Motor neuron (in vitro differentiated cells): ENCODE data around the gene EEIG1. TPM values are rescaled to one million over a fixed set of nuclear protein-coding genes. Genes with fewer than 3 reads are reported as not detected.

Source experiments
- ATAC-seq, 8 experiments: fragments of 200-7000 bp; cut with Tn5 transposase; replicated peaks in 6 of 8; 2 replicates each; pipeline ENCODE4 v1.8.0; 2021; ENCODE audit warnings: mild to moderate bottlenecking in 8 of 8, moderate library complexity in 8 of 8
- H3K27ac ChIP-seq, 2 donors: fragments of 250-450 bp; sonication (Bioruptor Pico); 2 replicates each; pipeline ENCODE4 v1.9.0; 2021; ENCODE audit warnings: antibody characterized with exemption in 2 of 2, mild to moderate bottlenecking in 2 of 2, moderate library complexity in 1 of 2
- H3K4me1 ChIP-seq, 2 donors: fragments of 250-450 bp; sonication (Bioruptor Pico); replicated peaks in 1 of 2; 2 replicates each; pipeline ENCODE4 v1.6.1; 2021; ENCODE audit warnings: antibody characterized with exemption in 2 of 2, mild to moderate bottlenecking in 2 of 2, moderate library complexity in 1 of 2
- H3K4me3 ChIP-seq, 5 donors: fragments of 250-450 bp; sonication (Bioruptor Pico); 2 replicates each; pipeline ENCODE4 v1.9.0; 2021; ENCODE audit warnings: antibody characterized with exemption in 5 of 5, mild to moderate bottlenecking in 5 of 5, moderate library complexity in 4 of 5
- WGBS, 10 experiments: fragments of 450-650 bp; shearing (Covaris generic); methylation state at CpG; one replicate each; pipeline ENCODE4 v1.0.0; 2022; 5-methylcytosine and 5-hydroxymethylcytosine counted together
- in situ Hi-C, 9 experiments: fragments of 400-800 bp; cut with MboI; loops; one replicate each; pipeline ENCODE4 v1.15.0; 2021; ENCODE audit warnings: low sequenced_read_pairs in 9 of 9, low pct_unique_long_range_greater_than_20kb in 2 of 9; ENCODE audit not compliant: unreplicated experiment in 9 of 9
- total RNA-seq, 8 experiments: library from RNA; unstranded; fragments of 300-600 nt; gene quantifications; 2 replicates each; pipeline versions ENCODE4 v1.2.3 to v1.2.4, GENCODE V29; 2022

EEIG1 gene
- total RNA-seq, 8 experiments from 2014 or later, result 4.7 to 29.8 (median 13.3) TPM

DNA sequence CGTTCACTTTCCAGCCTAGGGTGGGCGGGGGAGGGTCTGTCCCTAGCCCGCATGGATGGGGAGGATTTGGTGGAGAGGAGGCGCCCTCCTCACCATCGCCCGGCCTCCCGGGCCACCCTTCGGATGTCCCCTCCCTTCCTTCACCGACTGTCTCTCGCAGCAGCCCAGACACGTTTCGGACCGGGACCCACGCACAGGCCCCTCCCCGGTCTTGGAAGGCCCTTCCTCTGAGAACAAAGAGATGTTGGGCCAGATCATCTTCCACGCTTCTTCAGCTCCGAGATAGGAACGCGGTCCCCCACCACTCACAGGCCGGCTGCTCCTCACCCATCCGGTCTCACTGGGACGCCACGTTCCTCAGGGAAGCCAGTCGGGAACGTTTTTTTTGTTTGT, 42.5 kb downstream of the EEIG1 start:
- Histone ChIP-seq H3K4me1 (peaks cover 9 to 18% of the 10 kb centered on the region in 2 donors), H3K4me3 (no peak overlapping the region), H3K27ac (no peak overlapping the region)
- WGBS, 10 experiments, result 10 to 84% (median 66%) methylated on average over 2 to 9 of the region's 25 CpGs; no CpG with 5 or more reads in 6 of the 10 experiments
- in situ Hi-C loops, result loop anchor here in 2 of 9 experiments (10.0 to 25.0 kb wide), 2 partner anchors 97 to 99 kb away; no protein-coding TSS in a partner anchor
- peak in 4 of 8 experiments; percentile 0 to 3 (median 2) for ATAC-seq

- peak within 1 kb of the TSS; percentile 57 to 94 (median 80) for H3K4me3 ChIP-seq
- 0 to 10% (median 0%) methylated on average over 2 to 28 of the region's 60 CpGs; no CpG with 5 or more reads in 5 of the 10 experiments for WGBS, 10 experiments
These were observed 43.1 kb downstream of the EEIG1 start, which contains the start of gene DPM2 for GRCh38 chr9:127937388-127938297. Gene DPM2 (minus strand): TSS chr9:127937854. CDS start chr9:127937820, 34 bp downstream.

DNA sequence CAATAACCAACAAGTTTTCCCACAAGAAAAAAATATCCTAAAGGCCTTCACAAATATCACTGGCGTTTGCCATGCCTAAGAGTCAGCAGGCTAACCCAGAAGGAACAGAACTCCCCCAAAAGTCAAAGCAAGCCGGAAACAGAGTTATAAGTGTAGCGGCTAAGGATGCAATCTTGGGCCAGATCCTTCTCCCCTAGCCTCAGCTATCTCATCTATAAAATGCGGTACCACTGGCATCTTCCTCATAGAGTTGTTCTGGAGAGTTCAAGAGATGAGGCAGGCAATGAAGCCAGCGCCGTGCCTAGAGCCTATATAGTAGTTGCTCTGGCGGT, 43.8 kb downstream of the EEIG1 start:
- in situ Hi-C loops, result loop anchor here in 2 of 9 experiments (10.0 to 25.0 kb wide), 2 partner anchors 98 to 100 kb away; no protein-coding TSS in a partner anchor
- WGBS, 10 experiments, result 0 to 21% (median 2%) methylated on average over 1 to 4 of the region's 7 CpGs; no CpG with 5 or more reads in 4 of the 10 experiments
- ATAC-seq, result no peak
- Histone ChIP-seq H3K27ac (no peak overlapping the region), H3K4me1 (peaks cover 9 to 12% of the 10 kb centered on the region in 2 donors), H3K4me3 (peak overlapping the region; percentile 57 to 94 (median 80))

More at GRCh38 chr9:127937388-127938297, 43.1 kb downstream of the EEIG1 start, which contains the start of gene DPM2:
- H3K27ac ChIP-seq, result peak within 1 kb of the TSS in 1 of 2 donors; percentile 20
- peak; percentile 87 to 98 (median 92) for ATAC-seq
- in situ Hi-C loops, result loop anchor here in 2 of 9 experiments (10.0 to 25.0 kb wide), 2 partner anchors 97 to 100 kb away; no protein-coding TSS in a partner anchor
- peaks cover 9 to 18% of the 10 kb centered on the region in 2 donors for H3K4me1 ChIP-seq

- H3K27ac ChIP-seq, result no peak overlapping the region
- peak overlapping the region in 4 of 5 donors; percentile 57 to 94 (median 80) for H3K4me3 ChIP-seq
- in situ Hi-C loops, result loop anchor here in 2 of 9 experiments (10.0 to 25.0 kb wide), 2 partner anchors 98 to 101 kb away; no protein-coding TSS in a partner anchor
- no peak for ATAC-seq
- peaks cover 15 to 17% of the 10 kb centered on the region in 2 donors for H3K4me1 ChIP-seq
- WGBS, 10 experiments, result 60 to 100% (median 81%) methylated on average over 2 to 8 of the region's 14 CpGs; no CpG with 5 or more reads in 3 of the 10 experiments
These were observed 44.4 kb downstream of the EEIG1 start for GRCh38 chr9:127936347-127936852.

DNA sequence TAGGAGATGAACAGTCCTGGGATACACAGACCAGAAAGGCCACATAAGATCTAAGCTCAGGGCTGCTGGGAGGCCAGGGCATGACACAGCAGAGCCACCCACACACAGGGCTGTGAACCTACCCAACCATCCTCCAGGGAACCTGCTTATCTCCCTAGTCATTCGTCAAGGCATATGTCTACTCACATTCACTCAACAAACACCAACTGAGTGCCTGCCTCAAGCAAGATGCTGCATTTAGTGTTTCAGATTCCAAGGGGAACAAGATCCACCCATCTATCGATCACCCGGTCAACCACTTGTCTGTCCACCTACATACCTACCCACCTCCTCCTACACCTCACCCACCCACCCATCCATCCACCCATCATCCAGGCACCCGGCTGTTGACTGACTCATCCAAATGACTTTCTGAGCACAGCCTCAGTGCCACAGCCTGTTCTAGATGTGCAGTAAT, 45.0 kb downstream of the EEIG1 start:
- Histone ChIP-seq H3K4me3 (no peak overlapping the region), H3K27ac (no peak overlapping the region), H3K4me1 (peaks cover 20% of the 10 kb centered on the region in 2 donors)
- WGBS, 10 experiments, result 29 to 100% (median 87%) methylated on average over 1 to 3 of the region's 4 CpGs; no CpG with 5 or more reads in 7 of the 10 experiments
- in situ Hi-C loops, result loop anchor here in 2 of 9 experiments (10.0 to 25.0 kb wide), 2 partner anchors 99 to 102 kb away; no protein-coding TSS in a partner anchor
- no peak for ATAC-seq

DNA sequence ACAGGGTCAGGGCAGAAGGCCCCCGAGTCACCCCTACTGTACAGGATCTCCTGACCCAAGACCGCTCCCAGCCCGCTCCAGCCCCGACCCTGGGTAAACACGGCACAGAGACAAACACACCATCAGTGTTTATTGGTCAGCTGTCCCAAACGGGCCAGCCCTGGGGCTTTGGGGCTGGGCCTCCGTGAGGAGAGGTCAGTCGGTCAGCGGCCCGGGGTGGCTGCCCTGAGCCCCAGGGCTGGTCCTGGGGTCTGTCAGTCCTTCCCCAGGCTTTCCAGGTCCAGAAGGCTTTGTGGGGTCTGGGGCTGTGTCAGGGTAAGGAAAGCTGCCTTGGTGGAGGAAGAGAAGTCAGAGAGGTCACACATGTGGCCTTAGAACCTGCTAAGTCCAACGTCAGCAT, 45.8 kb downstream of the EEIG1 start:
- WGBS, 10 experiments, result 20 to 88% (median 86%) methylated on average over 1 to 7 of the region's 11 CpGs; no CpG with 5 or more reads in 7 of the 10 experiments
- in situ Hi-C loops, result loop anchor here in 2 of 9 experiments (10.0 to 25.0 kb wide), 2 partner anchors 100 to 102 kb away; no protein-coding TSS in a partner anchor
- Histone ChIP-seq H3K27ac (no peak overlapping the region), H3K4me1 (peaks cover 22% of the 10 kb centered on the region in 2 donors), H3K4me3 (no peak overlapping the region)
- no peak for ATAC-seq

- Histone ChIP-seq H3K27ac (no peak overlapping the region), H3K4me1 (peaks cover 23 to 27% of the 10 kb centered on the region in 2 donors), H3K4me3 (no peak overlapping the region)
- 40 to 100% (median 85%) methylated on average over 1 to 4 of the region's 4 CpGs; no CpG with 5 or more reads in 2 of the 10 experiments for WGBS, 10 experiments
- ATAC-seq, result no peak
- in situ Hi-C loops, result loop anchor here in 2 of 9 experiments (10.0 to 25.0 kb wide), 2 partner anchors 101 to 103 kb away; no protein-coding TSS in a partner anchor
These were observed 46.5 kb downstream of the EEIG1 start for GRCh38 chr9:127934248-127934647.

DNA sequence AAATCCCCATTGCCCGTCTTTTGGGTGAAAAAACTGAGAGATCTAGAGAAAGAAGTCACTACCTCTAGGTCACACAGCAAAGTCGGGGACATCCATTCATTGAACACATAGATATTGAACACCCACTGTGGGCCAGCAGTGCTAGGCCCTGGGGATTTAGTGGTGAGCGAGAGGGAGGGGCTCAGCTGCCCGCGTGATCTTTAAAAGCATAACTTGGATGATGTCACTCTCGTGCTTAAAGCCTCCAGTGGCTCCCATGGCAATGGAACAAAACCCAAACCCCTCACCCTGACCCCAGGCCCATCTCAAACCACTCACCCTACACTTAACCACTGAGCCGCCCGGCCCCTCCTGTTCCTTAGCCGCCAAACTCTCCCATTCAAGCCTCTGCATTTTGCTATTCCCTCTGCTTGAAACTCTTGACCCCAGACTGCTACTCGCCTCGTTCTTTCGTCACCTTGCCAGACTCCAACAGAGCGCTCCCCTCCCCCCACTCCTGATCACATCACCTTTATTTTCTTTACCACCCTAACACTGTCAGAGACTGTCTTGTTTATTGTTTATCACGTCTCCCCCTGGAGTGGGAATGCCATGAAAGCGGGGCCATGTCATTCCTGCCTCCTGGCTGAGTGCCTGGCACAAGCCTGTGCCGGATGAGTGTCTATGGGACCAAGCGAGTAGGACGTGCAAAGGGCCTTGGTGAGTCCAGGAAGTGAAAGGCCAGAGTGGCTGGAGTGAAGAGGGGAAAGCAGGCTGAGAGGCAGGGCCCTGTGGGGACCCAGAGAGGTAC, 49.5 kb downstream of the EEIG1 start:
- Histone ChIP-seq H3K27ac (peak overlapping the region; percentile 74 to 94), H3K4me3 (peak overlapping the region; percentile 48 to 59 (median 51)), H3K4me1 (peaks cover 21 to 31% of the 10 kb centered on the region in 2 donors)
- in situ Hi-C loops, result loop anchor here in 2 of 9 experiments (10.0 to 25.0 kb wide), 2 partner anchors 104 to 106 kb away; no protein-coding TSS in a partner anchor
- WGBS, 10 experiments, result 0 to 32% (median 17%) methylated on average over 1 to 10 of the region's 18 CpGs; no CpG with 5 or more reads in 3 of the 10 experiments
- ATAC-seq, result peak; percentile 19 to 63 (median 57)

Other genes starting within 250 kb of the EEIG1 start
- 10 to 100 TPM in 6 of 8 experiments, 1 to 10 TPM in 2; 5.5 to 18.1 (median 11.8) TPM for gene TOR2A, start 245.7 kb downstream of the EEIG1 start, total RNA-seq
- 10 to 100 TPM in 2 of 8 experiments, 1 to 10 TPM in 4, under 1 TPM in 2; 0.14 to 12.5 (median 6.5) TPM for gene SH2D3C, start 202.3 kb downstream of the EEIG1 start, total RNA-seq
- 10 to 100 TPM; 20.1 to 48.7 (median 29.8) TPM for gene CDK9, start 195.0 kb downstream of the EEIG1 start, total RNA-seq
- gene FPGS, start 178.1 kb downstream of the EEIG1 start, total RNA-seq, result 10 to 100 TPM; 13.6 to 55.7 (median 28.6) TPM
- gene ENG, start 126.3 kb downstream of the EEIG1 start, total RNA-seq, result 10 to 100 TPM in 3 of 8 experiments, 1 to 10 TPM in 2, under 1 TPM in 3; 0.21 to 28.1 (median 2.4) TPM
- gene AK1, start 103.3 kb downstream of the EEIG1 start, total RNA-seq, result 100 to 1,000 TPM in 1 of 8 experiments, 10 to 100 TPM in 7; 27.8 to 238 (median 47.0) TPM
- gene ST6GALNAC6, start 81.4 kb downstream of the EEIG1 start, total RNA-seq, result 10 to 100 TPM in 4 of 8 experiments, 1 to 10 TPM in 4; 5.6 to 48.8 (median 17.5) TPM
- 10 to 100 TPM in 6 of 8 experiments, 1 to 10 TPM in 2; 6.5 to 54.7 (median 14.6) TPM for gene ST6GALNAC4, start 63.9 kb downstream of the EEIG1 start, total RNA-seq
- 1 to 10 TPM in 7 of 8 experiments, under 1 TPM in 1; 0.66 to 4.9 (median 3.1) TPM for gene PIP5KL1, start 50.2 kb downstream of the EEIG1 start, total RNA-seq
- gene DPM2, start 43.1 kb downstream of the EEIG1 start, total RNA-seq, result 10 to 100 TPM; 22.5 to 37.6 (median 28.8) TPM
- gene NAIF1, start 86.3 kb upstream of the EEIG1 start, total RNA-seq, result 1 to 10 TPM; 6.4 to 9.0 (median 8.0) TPM
- 10 to 100 TPM in 7 of 8 experiments, 1 to 10 TPM in 1; 10.0 to 39.7 (median 19.0) TPM for gene SLC25A25, start 87.2 kb upstream of the EEIG1 start, total RNA-seq
- gene PTGES2, start 146.7 kb upstream of the EEIG1 start, total RNA-seq, result 100 to 1,000 TPM in 1 of 8 experiments, 10 to 100 TPM in 7; 42.6 to 111 (median 50.9) TPM
- gene LCN2, start 168.5 kb upstream of the EEIG1 start, total RNA-seq, result 1 to 10 TPM in 3 of 8 experiments, under 1 TPM in 2, not detected in 3; 0.76 to 3.3 (median 1.6) TPM
- 100 to 1,000 TPM in 5 of 8 experiments, 10 to 100 TPM in 3; 60.0 to 233 (median 148) TPM for gene BBLN, start 179.3 kb upstream of the EEIG1 start, total RNA-seq
- 10 to 100 TPM; 36.3 to 92.5 (median 70.9) TPM for gene CIZ1, start 210.6 kb upstream of the EEIG1 start, total RNA-seq
- gene DNM1, start 222.4 kb upstream of the EEIG1 start, total RNA-seq, result 10 to 100 TPM in 5 of 8 experiments, 1 to 10 TPM in 3; 5.5 to 56.9 (median 31.5) TPM